GM23248 (cell line): ENCODE results near the gene PTPRN2. TPM values are rescaled to one million over a fixed set of nuclear protein-coding genes. Genes with fewer than 3 reads are reported as not detected.

Experiments used
- DNase-seq: peaks from one replicate; pipeline ENCODE4 v3.0.0-alpha.2; 2015
- H2AFZ ChIP-seq: fragments of 200-600 bp; sonication (generic); 2 replicates; pipeline ENCODE4 v1.6.1; 2016; ENCODE audit warnings: antibody characterized with exemption
- H3F3A ChIP-seq: fragments of 200-600 bp; sonication (generic); 2 replicates; pipeline ENCODE4 v1.6.1; 2016; ENCODE audit warnings: mild to moderate bottlenecking, antibody characterized with exemption, mixed run types; ENCODE audit not compliant: insufficient read depth
- H3K27ac ChIP-seq: fragments of 200-600 bp; sonication (generic); 2 replicates; pipeline ENCODE4 v1.5.1; 2016; ENCODE audit warnings: mild to moderate bottlenecking
- H3K27me3 ChIP-seq: fragments of 200-600 bp; sonication (generic); replicated peaks from 2 replicates; pipeline ENCODE4 v1.6.1; 2016; ENCODE audit warnings: mild to moderate bottlenecking; ENCODE audit not compliant: insufficient read depth
- H3K36me3 ChIP-seq: fragments of 200-600 bp; sonication (generic); 2 replicates; pipeline ENCODE4 v1.6.1; 2016; ENCODE audit warnings: low read depth, mild to moderate bottlenecking
- H3K4me1 ChIP-seq: fragments of 200-600 bp; sonication (generic); 2 replicates; pipeline ENCODE4 v1.6.1; 2016; ENCODE audit warnings: mild to moderate bottlenecking; ENCODE audit not compliant: insufficient read depth
- H3K4me2 ChIP-seq: fragments of 200-600 bp; sonication (generic); one replicate; pipeline ENCODE4 v1.6.1; 2016; ENCODE audit warnings: mild to moderate bottlenecking; ENCODE audit not compliant: unreplicated experiment
- H3K4me3 ChIP-seq: fragments of 200-600 bp; sonication (generic); 2 replicates; pipeline ENCODE4 v1.5.1; 2016; ENCODE audit warnings: mild to moderate bottlenecking
- H3K79me2 ChIP-seq: fragments of 200-600 bp; sonication (generic); 2 replicates; pipeline ENCODE4 v1.6.1; 2016; ENCODE audit warnings: mild to moderate bottlenecking; ENCODE audit not compliant: insufficient read depth
- H3K9ac ChIP-seq: fragments of 200-600 bp; sonication (generic); 2 replicates; pipeline ENCODE4 v1.6.1; 2016; ENCODE audit warnings: mild to moderate bottlenecking
- H3K9me2 ChIP-seq: fragments of 200-600 bp; sonication (generic); 2 replicates; pipeline ENCODE4 v1.6.1; 2016; ENCODE audit warnings: mixed run types, mild to moderate bottlenecking, moderate library complexity; ENCODE audit not compliant: insufficient read depth
- H3K9me3 ChIP-seq: fragments of 200-600 bp; sonication (generic); one replicate; pipeline ENCODE4 v1.6.1; 2017; ENCODE audit warnings: low read depth
- H4K20me1 ChIP-seq: fragments of 200-600 bp; sonication (generic); 2 replicates; pipeline ENCODE4 v1.6.0; 2016; ENCODE audit not compliant: insufficient read depth
- EZH2 ChIP-seq: fragments of 200-600 bp; sonication (generic); IDR thresholded peaks from 2 replicates; pipeline ENCODE4 v1.6.1; 2018; ENCODE audit warnings: antibody characterized with exemption, mild to moderate bottlenecking; ENCODE audit not compliant: insufficient read depth, poor library complexity, severe bottlenecking
- EZH2phosphoT487 ChIP-seq: fragments of 200-600 bp; sonication (generic); IDR thresholded peaks from 2 replicates; pipeline ENCODE4 v1.6.1; 2018; ENCODE audit warnings: antibody characterized with exemption, moderate library complexity, mild to moderate bottlenecking, low read depth; ENCODE audit not compliant: insufficient read depth
- WGBS, 2 experiments: methylation state at CpG; one replicate each; pipeline ENCODE4 v1.1.6; 2015 to 2017; ENCODE audit warnings: low lambda C conversion rate in 2 of 2, low coverage in 1 of 2; ENCODE audit errors: missing lambda C conversion rate in 2 of 2; 5-methylcytosine and 5-hydroxymethylcytosine counted together
- in situ Hi-C: fragments of 300-500 bp; cut with MboI; formaldehyde crosslinking; loops from 2 replicates; pipeline ENCODE4 v1.15.0; 2020
- polyA plus RNA-seq: library from polyadenylated mRNA; unstranded; fragments of >200 nt; fragmentation: Nextera tagmentation; extraction: Ambion mirVana; gene quantifications from 2 replicates; pipeline ENCODE4 v1.2.1, GENCODE V29; 2016
- total RNA-seq: library from RNA; depleted of rRNA; stranded (reverse); fragments of >200 nt; shearing (Covaris generic); gene quantifications from 2 replicates; pipeline ENCODE4 v1.2.3, GENCODE V29; 2014

PTPRN2 gene
- total and polyA plus RNA-seq, 2 experiments from 2014 or later: 0.13 TPM; not detected in 1

DNA sequence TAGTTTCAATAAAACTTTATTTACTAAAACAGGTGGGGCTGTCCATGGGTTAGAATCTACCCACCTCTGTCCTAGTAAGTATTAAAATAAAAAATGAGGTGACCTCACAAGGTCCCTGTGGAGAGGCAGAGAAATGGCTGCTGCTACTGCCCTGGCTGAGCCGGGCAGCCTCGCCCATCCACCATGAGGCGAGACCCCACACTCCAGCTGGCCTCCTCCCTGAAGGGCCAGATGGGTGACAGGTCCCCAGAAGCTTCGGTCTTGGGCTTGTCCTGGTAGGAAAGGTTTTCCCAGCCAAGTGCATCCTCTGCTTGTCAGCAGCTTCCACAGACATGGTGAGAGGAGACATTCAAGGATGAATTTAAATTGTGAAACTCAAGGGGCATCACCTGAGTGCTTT lies 565.8 kb downstream of the PTPRN2 start:
- H3K27ac ChIP-seq: no peak overlapping the region
- no peaks in the 10 kb centered on the region for H3K9me2 ChIP-seq
- 40 to 42% methylated on average over 4 of the region's 4 CpGs for WGBS, 2 experiments
- no peaks in the 10 kb centered on the region for H3K9me3 ChIP-seq
- H3K36me3 ChIP-seq: no peaks in the 10 kb centered on the region
- no peaks in the 10 kb centered on the region for H4K20me1 ChIP-seq
- H2AFZ ChIP-seq: no peak overlapping the region
- H3K79me2 ChIP-seq: no peaks in the 10 kb centered on the region
- no peak overlapping the region for H3K4me3 ChIP-seq
- H3K9ac ChIP-seq: no peak overlapping the region
- in situ Hi-C loops: no loop called here
- H3F3A ChIP-seq: no peaks in the 10 kb centered on the region
- no peak overlapping the region for H3K4me2 ChIP-seq
- H3K4me1 ChIP-seq: no peaks in the 10 kb centered on the region
- DNase-seq: no peak
- TF ChIP-seq EZH2 (no peak), EZH2phosphoT487 (no peak)
- no peaks in the 10 kb centered on the region for H3K27me3 ChIP-seq

GRCh38 chr7:158020706-158021095 lies 566.9 kb downstream of the PTPRN2 start:
- TF ChIP-seq EZH2 (no peak), EZH2phosphoT487 (no peak)
- WGBS, 2 experiments: 48 to 65% methylated on average over 8 of the region's 8 CpGs
- H3F3A ChIP-seq: no peaks in the 10 kb centered on the region
- H3K36me3 ChIP-seq: no peaks in the 10 kb centered on the region
- H3K4me2 ChIP-seq: no peak overlapping the region
- no peaks in the 10 kb centered on the region for H3K27me3 ChIP-seq
- H3K27ac ChIP-seq: no peak overlapping the region
- H3K9me3 ChIP-seq: no peaks in the 10 kb centered on the region
- no peak overlapping the region for H3K9ac ChIP-seq
- H3K9me2 ChIP-seq: no peaks in the 10 kb centered on the region
- H3K79me2 ChIP-seq: no peaks in the 10 kb centered on the region
- in situ Hi-C loops: no loop called here
- no peak overlapping the region for H3K4me3 ChIP-seq
- DNase-seq: no peak
- no peaks in the 10 kb centered on the region for H3K4me1 ChIP-seq
- no peak overlapping the region for H2AFZ ChIP-seq
- H4K20me1 ChIP-seq: no peaks in the 10 kb centered on the region

DNA sequence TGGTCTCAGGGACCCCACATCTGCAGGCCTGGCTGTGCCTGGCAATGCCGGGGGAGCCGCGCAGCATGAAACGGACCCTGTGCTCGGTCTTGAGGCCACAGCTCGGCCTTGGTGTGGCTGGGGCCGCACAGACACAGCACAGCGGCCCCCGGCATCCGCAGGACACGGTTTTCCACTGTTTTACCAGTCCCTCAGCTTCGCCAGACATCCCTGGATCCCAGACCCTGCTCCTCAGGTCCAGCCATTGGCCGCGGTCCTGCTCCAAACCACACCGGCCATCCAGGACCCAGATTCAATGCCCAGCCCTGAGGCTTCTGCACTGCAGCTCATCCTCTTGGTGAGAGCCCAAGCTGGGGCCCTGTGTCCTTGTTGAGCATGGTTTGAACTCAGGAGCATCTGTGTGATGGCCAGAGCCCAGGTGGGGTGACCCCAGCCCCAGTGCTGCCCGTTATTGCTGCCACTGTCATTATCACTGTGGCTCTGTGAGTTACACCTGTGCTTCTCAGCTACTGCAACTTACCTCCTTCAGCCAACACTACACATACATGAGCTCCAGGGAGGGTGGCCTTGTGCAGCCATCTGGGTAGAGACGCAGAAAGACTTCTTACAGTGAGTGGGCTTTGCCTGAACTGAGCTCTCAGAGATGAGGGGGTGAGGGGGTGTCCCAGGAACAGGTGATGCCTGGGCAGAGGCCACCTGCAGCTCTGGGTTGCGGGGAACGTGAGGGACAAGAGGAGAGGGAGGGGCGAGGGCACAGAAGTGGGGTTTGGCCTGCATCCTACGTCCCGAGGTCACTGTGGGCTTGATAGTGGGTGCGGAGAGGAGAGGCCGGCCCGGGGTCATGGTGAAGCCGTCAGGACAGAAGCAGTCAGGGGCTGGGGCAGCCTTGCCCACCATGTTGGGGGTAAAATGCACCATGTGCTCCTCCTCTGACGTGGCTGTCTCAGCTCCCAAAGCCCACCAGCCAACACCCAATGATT lies 567.6 kb downstream of the PTPRN2 start:
- Histone ChIP-seq H3K9ac (no peak overlapping the region), H3K27me3 (no peaks in the 10 kb centered on the region), H3K9me3 (no peaks in the 10 kb centered on the region), H3K27ac (no peak overlapping the region), H3K79me2 (no peaks in the 10 kb centered on the region), H3F3A (no peaks in the 10 kb centered on the region), H3K9me2 (no peaks in the 10 kb centered on the region), H2AFZ (no peak overlapping the region), H3K4me3 (no peak overlapping the region), H3K4me2 (no peak overlapping the region), H3K4me1 (no peaks in the 10 kb centered on the region), H4K20me1 (no peaks in the 10 kb centered on the region), H3K36me3 (no peaks in the 10 kb centered on the region)
- WGBS, 2 experiments: 35 to 42% methylated on average over 26 of the region's 27 CpGs
- TF ChIP-seq EZH2 (no peak), EZH2phosphoT487 (no peak)
- in situ Hi-C loops: no loop called here
- no peak for DNase-seq

DNA sequence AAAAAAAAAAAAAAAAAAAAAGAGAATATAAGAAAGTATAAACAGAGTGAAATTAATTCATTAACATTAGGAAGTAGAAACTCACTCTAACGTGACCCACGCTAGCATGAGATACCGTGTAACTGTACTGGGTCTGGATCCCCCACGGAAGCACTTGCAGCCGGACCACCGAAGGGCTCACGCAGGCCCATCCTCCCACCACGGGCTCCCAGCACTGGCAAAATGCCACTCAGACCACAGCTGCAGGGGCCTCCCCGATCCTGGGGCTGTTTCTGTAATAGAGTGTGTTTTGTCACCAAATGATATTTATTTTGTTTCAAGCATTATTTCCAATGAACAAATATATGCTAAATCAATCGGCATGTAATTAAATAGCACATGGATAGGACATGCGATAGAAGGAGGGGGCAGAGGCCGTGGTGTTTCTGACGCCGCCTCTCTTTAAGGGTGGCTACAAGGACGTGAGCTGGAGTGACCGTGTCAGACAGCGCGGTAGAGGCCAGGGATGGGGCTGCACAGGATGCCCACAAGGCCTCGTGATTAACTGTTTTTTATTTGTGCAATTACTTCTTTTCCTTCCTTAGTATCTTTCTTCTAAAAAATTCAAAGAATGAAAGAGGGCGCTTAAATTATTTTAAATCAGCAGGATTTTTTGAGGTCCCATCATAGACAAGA lies 568.5 kb downstream of the PTPRN2 start:
- no peaks in the 10 kb centered on the region for H3K36me3 ChIP-seq
- WGBS, 2 experiments: 49 to 50% methylated on average over 20 of the region's 20 CpGs
- in situ Hi-C loops: no loop called here

More for the DNA sequence above, 568.5 kb downstream of the PTPRN2 start:
- Histone ChIP-seq H2AFZ (no peak overlapping the region), H3K4me3 (no peak overlapping the region), H4K20me1 (no peaks in the 10 kb centered on the region), H3K4me2 (no peak overlapping the region), H3K9me3 (no peaks in the 10 kb centered on the region), H3K9ac (no peak overlapping the region), H3K79me2 (no peaks in the 10 kb centered on the region), H3K27ac (no peak overlapping the region), H3K9me2 (no peaks in the 10 kb centered on the region), H3K4me1 (no peaks in the 10 kb centered on the region), H3K27me3 (no peaks in the 10 kb centered on the region), H3F3A (no peaks in the 10 kb centered on the region)
- DNase-seq: no peak
- TF ChIP-seq EZH2: no peak
- TF ChIP-seq EZH2phosphoT487: no peak
